ENCODE data around the gene TPM1. TPM values are rescaled to one million over a fixed set of nuclear protein-coding genes. Genes with fewer than 3 reads are reported as not detected.

TPM1 gene
- total RNA-seq, 2 experiments from 2014 or later: 9.9 TPM

GRCh38 chr15:63061975-63062374, 19.4 kb downstream of the TPM1 start:
- no peaks in the 10 kb centered on the region for H3K27me3 Mint-ChIP-seq
- H3K9me3 Mint-ChIP-seq: no peaks in the 10 kb centered on the region
- DNase-seq (no peak), ATAC-seq (ENCODE audit: low read depth) (no peak)
- H3K4me1 Mint-ChIP-seq: peaks cover 5% of the 10 kb centered on the region
- POLR2A ChIA-PET: no interaction called here
- no peak overlapping the region for H3K4me3 Mint-ChIP-seq
- no peak overlapping the region for H3K27ac Mint-ChIP-seq
- H3K36me3 Mint-ChIP-seq: peaks cover 2% of the 10 kb centered on the region

- Mint-ChIP-seq H3K36me3 (peaks cover 2% of the 10 kb centered on the region), H3K27me3 (no peaks in the 10 kb centered on the region), H3K4me3 (no peak overlapping the region), H3K27ac (no peak overlapping the region), H3K9me3 (no peaks in the 10 kb centered on the region), H3K4me1 (peaks cover 5% of the 10 kb centered on the region)
- no peak for ATAC-seq (ENCODE audit: low read depth)
- POLR2A ChIA-PET: no interaction called here
- DNase-seq: no peak
Observed at GRCh38 chr15:63063164-63063756, 20.7 kb downstream of the TPM1 start.

GRCh38 chr15:63063877-63064409, 21.4 kb downstream of the TPM1 start:
- ATAC-seq (ENCODE audit: low read depth): no peak
- no peak overlapping the region for H3K4me3 Mint-ChIP-seq
- DNase-seq: no peak
- no peaks in the 10 kb centered on the region for H3K9me3 Mint-ChIP-seq
- peaks cover 2% of the 10 kb centered on the region for H3K36me3 Mint-ChIP-seq
- H3K27ac Mint-ChIP-seq: no peak overlapping the region
- peaks cover 5% of the 10 kb centered on the region for H3K4me1 Mint-ChIP-seq
- H3K27me3 Mint-ChIP-seq: no peaks in the 10 kb centered on the region
- POLR2A ChIA-PET: no interaction called here

- DNase-seq: no peak
- Mint-ChIP-seq H3K9me3 (no peaks in the 10 kb centered on the region), H3K27ac (no peak overlapping the region), H3K4me1 (peaks cover 5% of the 10 kb centered on the region), H3K4me3 (no peak overlapping the region), H3K36me3 (peaks cover 2% of the 10 kb centered on the region), H3K27me3 (no peaks in the 10 kb centered on the region)
- POLR2A ChIA-PET: no interaction called here
- ATAC-seq (ENCODE audit: low read depth): no peak
Observed at GRCh38 chr15:63065262-63066221, 23.0 kb downstream of the TPM1 start.

GRCh38 chr15:63066272-63066671, 23.7 kb downstream of the TPM1 start:
- Mint-ChIP-seq H3K4me1 (peaks cover 5% of the 10 kb centered on the region), H3K36me3 (peaks cover 2% of the 10 kb centered on the region), H3K9me3 (no peaks in the 10 kb centered on the region), H3K4me3 (no peak overlapping the region), H3K27me3 (no peaks in the 10 kb centered on the region), H3K27ac (no peak overlapping the region)
- ATAC-seq (ENCODE audit: low read depth): no peak
- no peak for DNase-seq
- POLR2A ChIA-PET: no interaction called here

GRCh38 chr15:63067306-63067705, 24.8 kb downstream of the TPM1 start:
- H3K4me1 Mint-ChIP-seq: peaks cover 5% of the 10 kb centered on the region
- no peak overlapping the region for H3K4me3 Mint-ChIP-seq
- H3K27ac Mint-ChIP-seq: no peak overlapping the region
- ATAC-seq (ENCODE audit: low read depth) (no peak), DNase-seq (no peak)
- H3K27me3 Mint-ChIP-seq: no peaks in the 10 kb centered on the region
- no peaks in the 10 kb centered on the region for H3K9me3 Mint-ChIP-seq
- POLR2A ChIA-PET: no interaction called here
- H3K36me3 Mint-ChIP-seq: peaks cover 2% of the 10 kb centered on the region

GRCh38 chr15:63067976-63068743, 25.6 kb downstream of the TPM1 start:
- H3K4me1 Mint-ChIP-seq: peaks cover 4% of the 10 kb centered on the region
- no peaks in the 10 kb centered on the region for H3K9me3 Mint-ChIP-seq
- H3K4me3 Mint-ChIP-seq: no peak overlapping the region
- H3K27me3 Mint-ChIP-seq: no peaks in the 10 kb centered on the region
- POLR2A ChIA-PET: no interaction called here
- H3K36me3 Mint-ChIP-seq: peaks cover 2% of the 10 kb centered on the region
- no peak overlapping the region for H3K27ac Mint-ChIP-seq
- no peak for DNase-seq
- no peak for ATAC-seq (ENCODE audit: low read depth)

- no peaks in the 10 kb centered on the region for H3K4me1 Mint-ChIP-seq
- H3K4me3 Mint-ChIP-seq: no peak overlapping the region
- DNase-seq (no peak), ATAC-seq (ENCODE audit: low read depth) (no peak)
- no peak overlapping the region for H3K27ac Mint-ChIP-seq
- POLR2A ChIA-PET: no interaction called here
- H3K27me3 Mint-ChIP-seq: no peaks in the 10 kb centered on the region
- no peaks in the 10 kb centered on the region for H3K9me3 Mint-ChIP-seq
- no peaks in the 10 kb centered on the region for H3K36me3 Mint-ChIP-seq
Observed at GRCh38 chr15:63069616-63070090, 27.1 kb downstream of the TPM1 start.

GRCh38 chr15:63070681-63071129, 28.2 kb downstream of the TPM1 start:
- no peaks in the 10 kb centered on the region for H3K36me3 Mint-ChIP-seq
- DNase-seq (no peak), ATAC-seq (ENCODE audit: low read depth) (no peak)
- H3K27me3 Mint-ChIP-seq: no peaks in the 10 kb centered on the region
- H3K4me1 Mint-ChIP-seq: peaks cover 3% of the 10 kb centered on the region
- POLR2A ChIA-PET: no interaction called here
- H3K9me3 Mint-ChIP-seq: no peaks in the 10 kb centered on the region
- H3K4me3 Mint-ChIP-seq: no peak overlapping the region
- H3K27ac Mint-ChIP-seq: no peak overlapping the region

- Mint-ChIP-seq H3K9me3 (no peaks in the 10 kb centered on the region), H3K36me3 (no peaks in the 10 kb centered on the region), H3K4me3 (no peak overlapping the region), H3K27me3 (no peaks in the 10 kb centered on the region), H3K27ac (no peak overlapping the region), H3K4me1 (peaks cover 8% of the 10 kb centered on the region)
- POLR2A ChIA-PET: no interaction called here
- DNase-seq (no peak), ATAC-seq (ENCODE audit: low read depth) (no peak)
Observed at GRCh38 chr15:63071288-63071909, 28.9 kb downstream of the TPM1 start.

GRCh38 chr15:63072023-63072650, 29.6 kb downstream of the TPM1 start:
- Mint-ChIP-seq H3K27ac (no peak overlapping the region), H3K4me1 (peaks cover 11% of the 10 kb centered on the region), H3K4me3 (no peak overlapping the region), H3K9me3 (no peaks in the 10 kb centered on the region), H3K27me3 (peaks cover 2% of the 10 kb centered on the region), H3K36me3 (no peaks in the 10 kb centered on the region)
- DNase-seq (no peak), ATAC-seq (ENCODE audit: low read depth) (no peak)
- POLR2A ChIA-PET: no interaction called here

- H3K36me3 Mint-ChIP-seq: no peaks in the 10 kb centered on the region
- no peak overlapping the region for H3K27ac Mint-ChIP-seq
- POLR2A ChIA-PET: no interaction called here
- peaks cover 3% of the 10 kb centered on the region for H3K27me3 Mint-ChIP-seq
- no peak for ATAC-seq (ENCODE audit: low read depth)
- no peak overlapping the region for H3K4me3 Mint-ChIP-seq
- no peak for DNase-seq
- H3K4me1 Mint-ChIP-seq: peaks cover 11% of the 10 kb centered on the region
- no peaks in the 10 kb centered on the region for H3K9me3 Mint-ChIP-seq
Observed at GRCh38 chr15:63072809-63073277, 30.3 kb downstream of the TPM1 start.
